GM06990 (cell line): ENCODE data around the gene ALPG.
"Not testable (repeated sequence)": the region's sequence is repeated elsewhere in the genome, so short reads cannot be mapped to it uniquely, and the experiment has no call there.

Experiments
- DNase-seq: peaks from one replicate; pipeline ENCODE4 v3.0.0-alpha.2; 2011; ENCODE audit not compliant: insufficient read length; ENCODE audit errors: extremely low read depth
- H3K27me3 ChIP-seq: replicated peaks from 2 replicates; pipeline ENCODE4 v1.6.0; 2011; ENCODE audit warnings: low read length; ENCODE audit not compliant: control insufficient read depth, insufficient read depth
- H3K36me3 ChIP-seq: 2 replicates; pipeline ENCODE4 v1.5.1; 2011; ENCODE audit warnings: low read length; ENCODE audit not compliant: control insufficient read depth, insufficient read depth
- H3K4me3 ChIP-seq: replicated peaks from 2 replicates; pipeline ENCODE4 v1.5.1; 2011; ENCODE audit warnings: low read depth, mild to moderate bottlenecking, control low read depth, low read length
- TF ChIP-seq, protein P1 (sequence below): IDR thresholded peaks from 2 replicates; pipeline ENCODE4 v1.5.1; 2011; ENCODE audit warnings: low read length, control low read depth, mild to moderate bottlenecking, inconsistent platforms; ENCODE audit not compliant: insufficient read depth, poor library complexity, severe bottlenecking

The ALPG gene

DNA sequence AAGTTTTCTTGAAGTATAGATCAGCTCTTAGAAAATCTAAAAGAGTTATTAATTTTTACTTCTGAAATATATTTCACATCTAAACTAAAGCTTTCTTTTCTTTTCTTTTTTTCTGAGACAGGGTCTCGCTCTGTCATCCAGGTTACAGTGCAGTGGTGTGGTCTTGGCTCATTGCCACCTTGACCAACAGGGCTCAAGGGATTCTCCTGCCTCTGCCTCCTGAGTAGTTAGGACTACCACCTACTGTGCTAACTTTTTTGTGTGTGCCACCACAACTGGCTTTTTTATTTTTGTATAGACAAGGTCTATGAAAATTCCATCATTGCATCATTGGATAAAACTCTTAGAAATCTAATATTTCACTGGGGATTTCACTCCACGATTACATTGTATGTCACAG is 10.0 kb upstream of the ALPG start:
- H3K36me3 ChIP-seq: no peaks in the 10 kb centered on the region
- no peaks in the 10 kb centered on the region for H3K27me3 ChIP-seq
- H3K4me3 ChIP-seq: no peak overlapping the region
- DNase-seq: no peak
- TF ChIP-seq, protein P1, sequence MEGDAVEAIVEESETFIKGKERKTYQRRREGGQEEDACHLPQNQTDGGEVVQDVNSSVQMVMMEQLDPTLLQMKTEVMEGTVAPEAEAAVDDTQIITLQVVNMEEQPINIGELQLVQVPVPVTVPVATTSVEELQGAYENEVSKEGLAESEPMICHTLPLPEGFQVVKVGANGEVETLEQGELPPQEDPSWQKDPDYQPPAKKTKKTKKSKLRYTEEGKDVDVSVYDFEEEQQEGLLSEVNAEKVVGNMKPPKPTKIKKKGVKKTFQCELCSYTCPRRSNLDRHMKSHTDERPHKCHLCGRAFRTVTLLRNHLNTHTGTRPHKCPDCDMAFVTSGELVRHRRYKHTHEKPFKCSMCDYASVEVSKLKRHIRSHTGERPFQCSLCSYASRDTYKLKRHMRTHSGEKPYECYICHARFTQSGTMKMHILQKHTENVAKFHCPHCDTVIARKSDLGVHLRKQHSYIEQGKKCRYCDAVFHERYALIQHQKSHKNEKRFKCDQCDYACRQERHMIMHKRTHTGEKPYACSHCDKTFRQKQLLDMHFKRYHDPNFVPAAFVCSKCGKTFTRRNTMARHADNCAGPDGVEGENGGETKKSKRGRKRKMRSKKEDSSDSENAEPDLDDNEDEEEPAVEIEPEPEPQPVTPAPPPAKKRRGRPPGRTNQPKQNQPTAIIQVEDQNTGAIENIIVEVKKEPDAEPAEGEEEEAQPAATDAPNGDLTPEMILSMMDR: no peak

DNA sequence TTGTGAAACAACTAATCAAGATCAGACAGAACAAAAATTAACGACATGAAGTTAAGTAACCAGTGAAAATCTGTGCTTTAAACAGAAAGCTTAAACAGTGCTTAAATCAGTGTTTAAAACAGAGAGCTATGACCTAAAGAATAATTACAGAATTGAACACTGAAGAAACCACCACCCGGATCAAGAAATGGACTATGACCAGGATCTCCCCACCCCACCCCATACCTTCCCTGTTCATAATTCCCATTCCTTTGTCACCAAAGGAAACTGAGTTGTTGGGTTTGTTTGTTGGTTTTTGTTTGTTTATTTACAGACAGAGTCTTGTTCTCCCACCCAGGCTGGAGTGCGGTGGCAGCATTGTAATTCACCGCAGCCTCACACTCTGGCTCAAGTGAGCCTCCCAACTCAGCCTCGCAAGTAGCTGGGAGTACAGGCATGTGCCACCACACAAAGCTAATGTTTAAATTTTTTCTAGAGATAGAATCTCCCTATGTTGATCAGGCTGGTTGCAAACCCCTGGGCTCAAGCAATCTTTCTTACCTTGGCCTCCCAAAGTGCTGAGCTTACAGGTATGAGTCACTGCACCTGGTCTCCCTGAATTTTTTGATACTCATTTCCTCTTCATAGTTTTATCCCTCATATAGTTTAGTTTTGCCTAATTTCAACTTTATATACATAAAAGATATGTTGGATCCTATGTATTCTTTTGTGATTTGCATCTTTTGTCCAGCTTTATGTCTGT is 8.2 kb upstream of the ALPG start:
- Histone ChIP-seq H3K36me3 (no peaks in the 10 kb centered on the region), H3K27me3 (no peaks in the 10 kb centered on the region), H3K4me3 (no peak overlapping the region)
- no peak for DNase-seq
- TF ChIP-seq, protein P1: no peak

DNA sequence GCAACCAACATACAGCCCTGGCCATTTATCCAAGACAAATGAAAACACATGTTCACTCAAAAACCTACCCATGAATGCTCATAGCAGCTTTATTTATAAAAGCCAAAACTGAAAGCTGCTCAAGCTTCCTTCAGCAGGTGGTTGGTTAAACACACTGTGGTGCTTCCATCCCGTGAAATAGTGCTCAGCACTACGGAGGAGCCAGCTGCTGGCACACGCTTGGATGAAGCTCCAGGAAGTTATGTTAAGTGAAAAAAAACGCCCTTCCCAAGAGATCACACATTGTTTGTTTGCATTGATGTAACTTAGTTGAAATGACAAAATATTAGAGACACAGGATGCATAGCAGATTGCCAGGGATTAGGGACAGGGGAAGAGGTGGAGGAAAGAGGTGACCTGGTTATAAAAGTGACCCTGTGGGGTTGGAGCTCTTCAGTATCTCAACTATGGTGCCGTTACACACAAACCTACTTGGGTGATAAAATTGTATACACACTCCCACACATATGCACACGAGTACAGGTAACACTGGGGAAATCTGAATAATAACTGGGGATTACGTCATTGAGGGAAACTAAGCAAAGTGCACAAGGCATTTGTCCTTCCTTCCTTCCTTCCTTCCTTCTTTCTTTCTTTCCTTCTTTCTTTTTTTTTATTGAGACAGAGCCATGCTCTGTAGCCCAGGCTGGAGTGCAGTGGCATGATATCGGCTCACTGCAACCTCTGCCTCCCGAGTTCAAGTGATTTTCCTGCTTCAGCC is 6.2 kb upstream of the ALPG start:
- TF ChIP-seq, protein P1: no peak

DNA sequence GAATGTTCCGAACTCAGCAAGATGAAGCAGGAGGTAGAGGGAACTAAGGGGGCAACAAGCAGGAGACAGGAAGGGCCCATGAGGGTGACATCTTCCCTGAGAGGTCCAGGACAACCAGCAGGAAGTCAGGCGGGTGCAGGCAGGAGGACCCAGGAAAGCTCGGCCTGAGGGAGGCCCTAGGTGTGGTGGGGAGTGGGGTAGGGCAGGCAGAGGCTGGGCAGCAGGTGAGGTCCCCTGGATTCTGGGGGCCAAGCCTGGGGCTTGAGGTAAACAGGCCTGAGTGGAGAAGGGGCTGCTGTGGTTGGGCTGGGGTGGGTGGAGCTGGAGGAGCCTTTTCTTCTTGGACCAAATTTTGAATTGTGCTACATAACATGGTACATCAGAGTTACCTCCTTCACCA is 4.1 kb upstream of the ALPG start:
- TF ChIP-seq, protein P1: no peak
- H3K4me3 ChIP-seq: no peak overlapping the region
- H3K27me3 ChIP-seq: no peaks in the 10 kb centered on the region
- DNase-seq: no peak
- H3K36me3 ChIP-seq: no peaks in the 10 kb centered on the region

More for the DNA sequence above, 6.2 kb upstream of the ALPG start:
- Histone ChIP-seq H3K4me3 (no peak overlapping the region), H3K36me3 (no peaks in the 10 kb centered on the region), H3K27me3 (no peaks in the 10 kb centered on the region)
- DNase-seq: no peak

DNA sequence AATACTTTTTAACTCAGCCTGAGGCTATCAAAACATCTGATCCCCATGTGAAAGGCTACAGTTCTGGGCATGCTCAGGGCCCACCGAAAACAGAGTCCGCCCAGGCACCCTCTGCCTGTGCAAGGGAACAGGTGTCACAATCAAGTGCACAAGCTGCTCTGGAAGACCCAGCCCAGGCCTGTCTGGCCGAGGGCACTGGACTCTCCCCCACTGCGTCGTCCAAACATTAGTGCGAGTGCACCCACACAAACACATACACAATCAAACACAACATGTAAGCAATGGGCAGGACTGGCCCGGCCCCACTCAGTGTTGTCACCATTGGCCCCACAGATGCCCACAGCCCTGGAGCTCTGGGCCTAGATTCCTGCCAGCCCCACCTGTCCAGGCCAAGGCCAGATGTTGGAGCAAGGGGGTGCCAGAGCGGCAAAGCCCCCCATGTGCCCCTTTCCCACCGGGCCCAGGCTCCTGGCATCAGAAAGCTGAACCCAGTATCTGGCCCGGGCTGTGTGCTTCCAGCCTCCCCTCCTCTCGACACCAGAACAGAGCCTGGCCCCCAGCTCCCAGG is 617 bp upstream of the ALPG start:
- H3K36me3 ChIP-seq: no peaks in the 10 kb centered on the region
- no peaks in the 10 kb centered on the region for H3K27me3 ChIP-seq
- H3K4me3 ChIP-seq: no peak overlapping the region
- TF ChIP-seq, protein P1: no peak
- no peak for DNase-seq

DNA sequence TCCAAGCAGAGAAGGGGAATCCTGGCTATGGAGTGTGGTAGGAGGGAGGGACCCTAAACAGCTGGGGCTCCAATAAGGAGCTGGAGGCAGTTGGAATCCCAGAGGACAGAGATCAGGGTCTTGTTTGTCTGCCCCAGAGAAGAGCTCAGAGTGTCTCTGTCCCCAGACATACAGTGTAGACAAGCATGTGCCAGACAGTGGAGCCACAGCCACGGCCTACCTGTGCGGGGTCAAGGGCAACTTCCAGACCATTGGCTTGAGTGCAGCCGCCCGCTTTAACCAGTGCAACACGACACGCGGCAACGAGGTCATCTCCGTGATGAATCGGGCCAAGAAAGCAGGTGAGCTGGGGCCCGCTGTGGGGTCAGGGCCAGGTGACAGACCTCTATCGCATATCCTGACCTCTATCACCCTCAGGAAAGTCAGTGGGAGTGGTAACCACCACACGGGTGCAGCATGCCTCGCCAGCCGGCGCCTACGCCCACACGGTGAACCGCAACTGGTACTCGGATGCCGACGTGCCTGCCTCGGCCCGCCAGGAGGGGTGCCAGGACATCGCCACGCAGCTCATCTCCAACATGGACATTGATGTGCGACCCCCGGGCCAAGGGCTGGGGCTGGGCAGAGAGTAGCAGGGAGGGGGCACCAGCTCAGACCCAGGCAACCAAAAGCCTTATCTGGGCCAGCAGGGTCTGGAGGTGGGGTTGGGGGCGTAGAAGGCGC is 945 bp downstream of the ALPG start:
- H3K36me3 ChIP-seq, DNase-seq, H3K27me3 ChIP-seq, H3K4me3 ChIP-seq: not testable (repeated sequence)

DNA sequence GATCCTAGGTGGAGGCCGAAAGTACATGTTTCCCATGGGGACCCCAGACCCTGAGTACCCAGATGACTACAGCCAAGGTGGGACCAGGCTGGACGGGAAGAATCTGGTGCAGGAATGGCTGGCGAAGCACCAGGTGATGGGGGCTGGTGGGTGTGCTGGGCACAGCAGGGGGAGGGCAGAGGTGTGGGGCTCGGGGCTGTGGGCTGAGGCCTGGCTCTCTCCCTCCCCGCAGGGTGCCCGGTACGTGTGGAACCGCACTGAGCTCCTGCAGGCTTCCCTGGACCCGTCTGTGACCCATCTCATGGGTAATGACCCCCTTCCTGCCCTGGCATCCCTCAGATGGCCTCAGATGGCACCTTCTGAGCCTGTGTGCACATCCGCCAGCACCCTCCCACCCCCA is 1.6 kb downstream of the ALPG start:
- H3K36me3 ChIP-seq, DNase-seq, H3K4me3 ChIP-seq, H3K27me3 ChIP-seq: not testable (repeated sequence)

DNA sequence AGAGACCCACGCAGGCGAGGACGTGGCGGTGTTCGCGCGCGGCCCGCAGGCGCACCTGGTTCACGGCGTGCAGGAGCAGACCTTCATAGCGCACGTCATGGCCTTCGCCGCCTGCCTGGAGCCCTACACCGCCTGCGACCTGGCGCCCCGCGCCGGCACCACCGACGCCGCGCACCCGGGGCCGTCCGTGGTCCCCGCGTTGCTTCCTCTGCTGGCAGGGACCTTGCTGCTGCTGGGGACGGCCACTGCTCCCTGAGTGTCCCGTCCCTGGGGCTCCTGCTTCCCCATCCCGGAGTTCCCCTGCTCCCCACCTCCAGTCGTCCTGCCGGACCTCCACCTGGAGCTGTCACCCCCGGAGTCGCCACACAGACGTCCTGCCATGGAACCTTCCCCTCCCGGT is 3.0 kb downstream of the ALPG start:
- H3K36me3 ChIP-seq, H3K4me3 ChIP-seq, H3K27me3 ChIP-seq, DNase-seq: not testable (repeated sequence)
